Transverse colon (tissue), 4 donors: ENCODE measurements around the gene PRKCQ. TPM values are rescaled to one million over a fixed set of nuclear protein-coding genes. Genes with fewer than 3 reads are reported as not detected.
"Not testable (repeated sequence)": the region's sequence is repeated elsewhere in the genome, so short reads cannot be mapped to it uniquely, and the experiment has no call there.

Experiments
- DNase-seq: peaks from one replicate; pipeline ENCODE4 v3.0.0-alpha.2; 2019
- H3K27ac ChIP-seq, 4 donors: fragments of 200-600 bp; sonication (generic); 2 replicates each; pipeline ENCODE4 v1.5.1; 2016 to 2018; ENCODE audit warnings: inconsistent platforms in 4 of 4
- H3K27me3 ChIP-seq: fragments of 200-600 bp; sonication (generic); 2 replicates; pipeline ENCODE4 v1.5.1; 2017; ENCODE audit warnings: inconsistent platforms
- H3K36me3 ChIP-seq, 4 donors: fragments of 200-600 bp; sonication (generic); 2 replicates each; pipeline ENCODE4 v1.5.1; 2017 to 2019; ENCODE audit warnings: inconsistent platforms in 4 of 4
- H3K4me1 ChIP-seq, 4 donors: fragments of 200-600 bp; sonication (generic); 2 replicates each; pipeline ENCODE4 v1.5.1; 2017 to 2020; ENCODE audit warnings: inconsistent platforms in 4 of 4
- H3K4me3 ChIP-seq, 4 donors: fragments of 200-600 bp; sonication (generic); 1 replicate in 1 of 4; 2 replicates in 3 of 4; pipeline versions ENCODE4 v1.5.1 to v1.6.1; 2017 to 2019; ENCODE audit warnings: inconsistent platforms in 4 of 4
- H3K9me3 ChIP-seq, 2 donors: fragments of 200-600 bp; sonication (generic); 2 replicates each; pipeline ENCODE4 v1.5.1; 2017 to 2019; ENCODE audit warnings: inconsistent platforms in 2 of 2
- EP300 ChIP-seq: sonication (generic); formaldehyde crosslinking; IDR thresholded peaks from one replicate; pipeline ENCODE4 v1.6.1; 2017; ENCODE audit warnings: antibody characterized with exemption, low read depth
- POLR2AphosphoS5 ChIP-seq, 3 donors: sonication (generic); formaldehyde crosslinking; IDR thresholded peaks; one replicate each; pipeline ENCODE4 v1.6.1; 2016; ENCODE audit warnings: antibody characterized with exemption in 3 of 3
- WGBS, 2 donors: methylation state at CpG; one replicate each; pipeline ENCODE4 v1.1.5; 2018; ENCODE audit warnings: low coverage in 1 of 2; 5-methylcytosine and 5-hydroxymethylcytosine counted together
- in situ Hi-C, 4 donors: fragments of 200-750 bp; cut with MboI; loops; one replicate each; pipeline versions ENCODE4 v1.15.0 to v1.15.1; 2017; ENCODE audit warnings: low sequenced_read_pairs in 3 of 4, low pct_ligation_motif_present in 1 of 4, low pct_unique_long_range_greater_than_20kb in 1 of 4
- intact Hi-C: fragments of 100-400 bp; cut with DNase I; formaldehyde crosslinking; loops from one replicate; pipeline ENCODE4 v1.15.1; 2023; ENCODE audit warnings: low total_unique reads
- total RNA-seq, 4 donors: library from RNA; depleted of rRNA; stranded (reverse); fragments of >200 nt; gene quantifications; one replicate each; pipeline ENCODE4 v1.1.0, GENCODE V29; 2016
- TF ChIP-seq, protein P1 (sequence below), 5 experiments: fragments of 200-600 bp in 3 of 5; fragments of 450-650 bp in 2 of 5; sonication (generic) in 3 of 5; IDR thresholded peaks; 1 replicate in 2 of 5; 2 replicates in 3 of 5; pipeline ENCODE4 v1.5.1; 2016 to 2017; ENCODE audit warnings: antibody characterized with exemption in 5 of 5, inconsistent platforms in 3 of 5, mild to moderate bottlenecking in 2 of 5, moderate library complexity in 1 of 5

The PRKCQ gene
- total RNA-seq, 4 donors from 2014 or later, result 0.60 to 2.7 (median 1.2) TPM

DNA sequence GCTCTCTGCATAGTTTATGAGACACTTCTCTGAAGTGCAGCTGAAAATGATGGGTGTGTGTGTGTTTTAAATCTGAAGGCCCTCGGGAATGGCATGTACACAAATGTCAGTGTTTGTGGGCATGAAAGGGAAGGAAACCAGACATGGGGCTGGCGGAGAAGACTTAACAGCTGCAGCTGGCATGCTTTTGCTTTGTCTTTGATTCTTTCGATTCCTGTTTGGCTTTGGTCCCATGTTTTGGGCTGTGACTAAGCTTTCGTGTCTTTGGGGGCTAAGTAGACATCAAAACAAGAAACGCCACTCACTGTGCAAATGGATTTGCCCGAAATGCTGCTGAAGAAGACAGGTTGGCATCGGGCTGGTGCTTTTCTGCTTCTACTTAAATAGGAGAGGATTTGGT, 198.0 kb downstream of the PRKCQ start:
- Histone ChIP-seq H3K4me1 (peaks cover 4 to 20% (median 11%) of the 10 kb centered on the region in 4 donors), H3K9me3 (peaks cover 6% of the 10 kb centered on the region in 2 donors), H3K27ac (peak overlapping the region; percentile 38 to 62 (median 47)), H3K4me3 (no peak overlapping the region), H3K27me3 (no peaks in the 10 kb centered on the region), H3K36me3 (no peaks in the 10 kb centered on the region)
- DNase-seq, result peak; percentile 15
- WGBS, 2 donors, result 40 to 42% methylated on average over 5 to 7 of the region's 7 CpGs
- intact Hi-C loops, result no loop called here
- in situ Hi-C loops, result loop anchor here in 2 of 4 donors (25.0 kb wide), 2 partner anchors 145 to 270 kb away; no protein-coding TSS in a partner anchor
- peak; percentile 45 to 67 (median 67) for TF ChIP-seq POLR2AphosphoS5 (IDR thresholded peaks at IDR 0.05)
- TF ChIP-seq EP300, result no peak

DNA sequence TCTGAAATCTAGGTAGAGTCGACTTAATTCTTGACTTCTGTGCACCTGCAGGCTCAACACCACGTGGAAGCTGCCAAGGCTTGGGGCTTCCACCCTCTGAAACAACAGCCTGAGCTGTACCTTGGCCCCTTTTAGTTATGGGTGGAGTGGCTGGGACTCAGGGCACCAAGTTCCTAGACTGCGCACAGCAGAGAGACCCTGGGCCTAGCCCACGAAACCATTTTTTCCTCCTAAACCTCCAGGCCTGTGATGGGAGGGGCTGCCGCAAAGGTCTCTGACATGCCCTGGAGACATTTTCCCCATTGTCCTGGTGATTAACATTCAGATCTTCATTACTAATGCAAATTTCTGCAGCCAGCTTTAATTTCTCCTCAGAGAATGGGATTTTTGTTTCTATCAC, 199.6 kb downstream of the PRKCQ start:
- H3K27ac ChIP-seq, H3K36me3 ChIP-seq, H3K27me3 ChIP-seq, H3K9me3 ChIP-seq, intact Hi-C loops, H3K4me3 ChIP-seq, DNase-seq: not testable (repeated sequence)
- H3K4me1 ChIP-seq, result peaks cover 4 to 20% (median 11%) of the 10 kb centered on the region in 4 donors
- WGBS, 2 donors, result 89% methylated on average over 5 of the region's 5 CpGs; no CpG with 5 or more reads in 1 of the 2 donors
- in situ Hi-C loops, result loop anchor here in 2 of 4 donors (25.0 kb wide), 2 partner anchors 143 to 268 kb away; no protein-coding TSS in a partner anchor

DNA sequence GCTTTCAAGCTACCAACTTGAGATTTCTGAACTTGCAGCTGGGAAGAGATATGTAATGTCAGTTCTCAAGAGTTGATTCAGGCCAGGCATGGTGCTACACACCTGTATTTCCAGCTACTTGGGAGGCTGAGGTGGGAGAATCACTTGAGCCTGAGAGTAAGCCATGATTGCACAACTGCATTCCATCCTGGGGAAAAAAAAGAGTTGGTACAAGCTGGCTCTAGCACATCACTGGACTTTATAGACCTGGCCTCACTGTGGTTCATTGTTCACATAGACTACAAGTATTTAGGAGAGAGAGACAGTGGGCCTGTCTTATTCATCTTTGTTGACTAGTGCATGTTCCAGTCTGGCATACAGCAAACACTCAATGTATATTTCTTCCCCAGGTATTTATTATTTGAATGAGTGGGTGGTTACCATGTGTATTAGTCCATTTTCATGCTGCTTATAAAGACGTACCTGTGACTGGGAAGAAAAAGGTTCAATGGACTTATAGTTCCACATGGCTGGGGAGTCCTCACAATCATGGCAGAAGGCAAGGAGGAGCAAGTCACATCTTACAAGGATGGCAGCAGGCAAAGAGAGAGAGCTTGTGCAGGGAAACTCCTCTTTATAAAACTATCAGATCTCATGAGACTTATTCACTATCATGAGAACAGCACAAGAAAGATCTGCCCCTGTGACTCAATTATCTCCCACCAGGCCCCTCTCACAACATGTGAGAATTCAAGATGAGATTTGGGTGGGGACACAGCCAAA, 200.9 kb downstream of the PRKCQ start:
- H3K9me3 ChIP-seq, result peaks cover 6% of the 10 kb centered on the region in 2 donors
- in situ Hi-C loops, result loop anchor here in 2 of 4 donors (25.0 kb wide), 2 partner anchors 142 to 267 kb away; no protein-coding TSS in a partner anchor
- H3K4me1 ChIP-seq, result peaks cover 4 to 20% (median 11%) of the 10 kb centered on the region in 4 donors
- H3K27me3 ChIP-seq, result no peaks in the 10 kb centered on the region
- H3K27ac ChIP-seq, result no peak overlapping the region
- H3K4me3 ChIP-seq, result no peak overlapping the region
- TF ChIP-seq, protein P1, sequence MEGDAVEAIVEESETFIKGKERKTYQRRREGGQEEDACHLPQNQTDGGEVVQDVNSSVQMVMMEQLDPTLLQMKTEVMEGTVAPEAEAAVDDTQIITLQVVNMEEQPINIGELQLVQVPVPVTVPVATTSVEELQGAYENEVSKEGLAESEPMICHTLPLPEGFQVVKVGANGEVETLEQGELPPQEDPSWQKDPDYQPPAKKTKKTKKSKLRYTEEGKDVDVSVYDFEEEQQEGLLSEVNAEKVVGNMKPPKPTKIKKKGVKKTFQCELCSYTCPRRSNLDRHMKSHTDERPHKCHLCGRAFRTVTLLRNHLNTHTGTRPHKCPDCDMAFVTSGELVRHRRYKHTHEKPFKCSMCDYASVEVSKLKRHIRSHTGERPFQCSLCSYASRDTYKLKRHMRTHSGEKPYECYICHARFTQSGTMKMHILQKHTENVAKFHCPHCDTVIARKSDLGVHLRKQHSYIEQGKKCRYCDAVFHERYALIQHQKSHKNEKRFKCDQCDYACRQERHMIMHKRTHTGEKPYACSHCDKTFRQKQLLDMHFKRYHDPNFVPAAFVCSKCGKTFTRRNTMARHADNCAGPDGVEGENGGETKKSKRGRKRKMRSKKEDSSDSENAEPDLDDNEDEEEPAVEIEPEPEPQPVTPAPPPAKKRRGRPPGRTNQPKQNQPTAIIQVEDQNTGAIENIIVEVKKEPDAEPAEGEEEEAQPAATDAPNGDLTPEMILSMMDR (IDR thresholded peaks at IDR 0.05), result no peak
- intact Hi-C loops, result loop anchor here (10.0 kb wide), 1 partner anchor 1894 kb away; no protein-coding TSS in a partner anchor
- no peak for DNase-seq
- H3K36me3 ChIP-seq, result no peaks in the 10 kb centered on the region
- 85% methylated on average over 1 of the region's 1 CpG; no CpG with 5 or more reads in 1 of the 2 donors for WGBS, 2 donors
